ENCODE measurements around the gene DNAJC5G. TPM values are rescaled to one million over a fixed set of nuclear protein-coding genes. Genes with fewer than 3 reads are reported as not detected.
"Not testable (repeated sequence)": the region's sequence is repeated elsewhere in the genome, so short reads cannot be mapped to it uniquely, and the experiment has no call there.

The DNAJC5G gene
- polyA plus RNA-seq, 6 donors from 2014 or later = not detected

DNA sequence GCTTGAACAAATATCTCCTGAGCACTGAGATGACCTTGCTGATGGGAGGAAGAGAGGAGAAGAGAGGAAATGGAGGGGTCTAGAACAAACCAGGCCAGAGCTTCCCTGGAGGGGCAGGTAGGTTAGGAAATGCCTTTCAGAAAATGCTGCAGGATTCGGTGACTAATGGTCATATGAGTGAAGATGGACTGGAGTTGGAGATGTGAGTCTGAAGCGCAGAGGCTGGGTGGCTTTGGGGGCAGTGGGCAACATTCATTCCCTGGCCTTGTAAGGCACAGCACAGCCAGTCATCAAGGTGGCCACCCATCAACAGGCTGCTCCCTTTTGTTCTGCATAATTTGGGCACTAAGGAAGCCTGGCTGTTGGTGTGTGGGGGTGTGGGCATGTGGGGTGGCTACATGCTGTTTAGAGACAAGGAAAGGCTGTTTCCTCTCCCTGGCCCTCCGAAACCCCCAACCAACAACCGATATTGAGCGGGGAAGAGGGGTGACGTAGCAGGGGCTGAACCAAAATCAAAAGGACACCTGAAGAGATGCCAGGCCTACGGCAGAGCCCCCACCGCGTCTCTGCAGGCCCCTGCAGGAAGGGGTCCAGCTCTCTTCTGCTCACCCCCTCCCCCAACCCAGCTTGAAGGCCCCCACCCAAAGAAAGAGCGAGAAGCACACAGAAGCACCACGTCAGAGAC, 13.8 kb upstream of the DNAJC5G start:
- ATAC-seq (ENCODE audit: low read depth in 2 of 2) = no peak
- no peak for DNase-seq
- H3K9me3 Mint-ChIP-seq = no peaks in the 10 kb centered on the region
- peaks cover 26 to 32% (median 27%) of the 10 kb centered on the region in 3 donors for H3K4me1 Mint-ChIP-seq
- H3K4me3 Mint-ChIP-seq = peak overlapping the region; percentile 43 to 93 (median 80)
- peak overlapping the region in 1 of 6 donors; percentile 51 for H3K27ac Mint-ChIP-seq
- peaks cover 0 to 15% of the 10 kb centered on the region in 2 donors for H3K36me3 Mint-ChIP-seq
- peaks cover 56 to 71% (median 68%) of the 10 kb centered on the region in 3 donors for H3K27me3 Mint-ChIP-seq

GRCh38 chr2:27261926-27262298, 13.3 kb upstream of the DNAJC5G start:
- peaks cover 26 to 32% (median 27%) of the 10 kb centered on the region in 3 donors for H3K4me1 Mint-ChIP-seq
- no peak overlapping the region for H3K27ac Mint-ChIP-seq
- H3K36me3 Mint-ChIP-seq = peaks cover 0 to 15% of the 10 kb centered on the region in 2 donors
- DNase-seq (peak; percentile 11), ATAC-seq (ENCODE audit: low read depth in 2 of 2) (no peak)
- peak overlapping the region; percentile 43 to 93 (median 80) for H3K4me3 Mint-ChIP-seq
- H3K27me3 Mint-ChIP-seq = peaks cover 56 to 65% (median 62%) of the 10 kb centered on the region in 3 donors
- no peaks in the 10 kb centered on the region for H3K9me3 Mint-ChIP-seq

DNA sequence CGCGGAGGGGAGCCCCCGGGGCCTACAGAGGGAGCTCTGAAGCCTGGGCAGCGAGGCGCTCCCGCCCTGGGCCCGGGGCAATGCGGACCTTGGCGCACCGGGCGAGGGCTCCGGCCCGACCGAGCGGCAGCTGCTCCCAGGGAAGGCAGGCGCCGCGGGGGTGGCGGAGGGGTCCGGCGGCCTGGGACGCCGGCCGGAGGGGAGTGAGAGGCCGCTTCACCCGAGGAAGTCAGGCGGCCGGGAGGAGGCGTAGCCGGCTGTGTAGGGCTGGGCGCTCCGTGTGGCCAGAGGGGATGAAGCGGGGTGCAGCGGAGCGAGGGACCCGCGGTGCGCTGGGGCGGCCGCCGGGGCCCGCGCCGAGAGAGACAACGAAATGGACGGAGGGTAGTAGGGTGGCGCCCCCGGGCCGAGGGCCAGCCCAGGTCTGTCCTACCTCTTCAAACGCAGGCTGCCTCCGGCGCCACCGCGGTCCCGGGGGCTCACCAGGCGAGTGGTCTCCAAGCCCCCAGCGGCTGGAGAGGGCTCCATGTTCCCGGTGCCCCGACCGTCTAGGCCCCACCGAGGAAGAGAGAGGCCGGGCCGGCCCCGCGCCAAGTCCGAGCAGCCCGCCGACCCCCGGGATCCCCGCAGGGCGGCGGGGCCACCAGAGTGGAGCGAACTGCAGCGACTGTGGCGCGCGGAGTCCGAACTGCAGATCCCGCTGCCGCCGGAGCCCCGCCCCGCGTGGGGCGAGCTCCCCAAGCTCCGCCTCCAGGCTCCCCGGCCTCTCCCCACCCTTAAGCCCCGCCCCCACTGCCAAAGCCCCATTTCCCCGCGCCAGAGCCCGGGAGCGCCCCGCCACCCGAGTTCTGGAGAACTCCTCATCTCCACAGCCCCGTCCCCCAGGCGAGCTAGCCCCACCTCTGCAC, 12.6 kb upstream of the DNAJC5G start, which contains the start of gene SLC30A3:
Gene SLC30A3, minus strand, starts transcription at position 669 of the 908 bp plus-strand sequence. Its CDS starts 141 bp downstream, at position 528.
- Mint-ChIP-seq H3K4me3 (peak within 1 kb of the TSS; percentile 72 to 96 (median 94)), H3K27me3 (peaks cover 52 to 58% (median 55%) of the 10 kb centered on the region in 3 donors), H3K36me3 (peaks cover 0 to 15% of the 10 kb centered on the region in 2 donors), H3K4me1 (peaks cover 26 to 32% (median 27%) of the 10 kb centered on the region in 3 donors), H3K9me3 (no peaks in the 10 kb centered on the region), H3K27ac (peak within 1 kb of the TSS in 3 of 6 donors; percentile 72 to 81 (median 74))
- DNase-seq (peak; percentile 51), ATAC-seq (ENCODE audit: low read depth in 2 of 2) (peak; percentile 37 to 43)

DNA sequence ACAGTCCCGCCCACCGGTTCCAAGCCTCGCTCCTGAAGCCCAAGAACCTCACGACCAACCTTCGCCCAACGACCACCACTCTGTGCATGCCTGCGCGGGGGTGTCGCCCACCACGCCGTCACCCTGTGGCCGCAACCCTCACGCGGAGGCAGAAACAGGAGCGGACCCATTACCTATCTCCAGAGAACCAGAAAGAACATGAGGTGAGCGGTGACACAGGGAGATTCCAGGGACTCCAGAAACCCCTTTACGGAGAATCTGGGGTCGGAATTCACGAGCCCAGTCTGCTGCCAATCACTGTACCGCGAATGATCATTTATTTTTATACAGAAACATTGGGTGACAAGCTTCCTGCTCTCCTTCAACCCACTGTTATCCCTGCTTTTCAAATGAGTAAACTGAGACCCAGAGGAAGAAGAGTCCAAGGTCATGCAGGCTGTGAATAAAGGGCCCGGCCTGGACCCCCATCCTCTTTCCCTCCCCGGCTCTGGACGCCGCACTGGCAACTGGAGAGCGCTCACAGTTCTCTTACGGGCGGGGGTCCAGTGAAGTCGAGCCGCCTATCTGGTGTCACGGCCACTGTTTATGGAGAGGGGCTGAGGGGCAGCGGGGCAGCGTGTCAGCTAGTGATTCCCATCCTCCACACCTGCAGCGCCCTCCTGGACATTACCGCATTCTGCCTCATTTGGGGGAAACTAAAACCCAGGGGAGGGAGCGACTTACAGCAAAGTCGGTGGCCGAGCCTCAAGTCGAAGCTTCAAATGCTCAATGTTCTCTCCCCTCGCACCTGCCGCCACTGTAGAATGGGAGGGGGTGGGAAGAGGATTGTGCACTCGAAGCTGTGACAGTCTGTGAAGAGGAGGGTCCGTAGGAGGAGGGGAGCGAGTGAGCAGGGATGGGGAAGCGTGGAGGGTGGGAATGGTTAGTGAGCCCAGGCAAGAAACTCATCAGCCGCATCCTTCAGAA, 11.7 kb upstream of the DNAJC5G start:
- Mint-ChIP-seq H3K9me3 (no peaks in the 10 kb centered on the region), H3K36me3 (peaks cover 0 to 15% of the 10 kb centered on the region in 2 donors), H3K4me3 (peak overlapping the region; percentile 72 to 96 (median 94)), H3K4me1 (peaks cover 26 to 32% (median 27%) of the 10 kb centered on the region in 3 donors), H3K27ac (peak overlapping the region in 4 of 6 donors; percentile 72 to 84 (median 78)), H3K27me3 (peaks cover 46 to 50% (median 46%) of the 10 kb centered on the region in 3 donors)
- ATAC-seq (ENCODE audit: low read depth in 2 of 2) (no peak), DNase-seq (peak; percentile 11)

- peaks cover 0 to 15% of the 10 kb centered on the region in 2 donors for H3K36me3 Mint-ChIP-seq
- DNase-seq = peak; percentile 18
- no peaks in the 10 kb centered on the region for H3K9me3 Mint-ChIP-seq
- H3K27ac Mint-ChIP-seq = peak overlapping the region in 4 of 6 donors; percentile 60 to 84 (median 73)
- H3K4me3 Mint-ChIP-seq = peak overlapping the region; percentile 72 to 96 (median 94)
- peaks cover 26 to 32% (median 27%) of the 10 kb centered on the region in 3 donors for H3K4me1 Mint-ChIP-seq
- ATAC-seq (ENCODE audit: low read depth in 2 of 2) = peak; percentile 49 to 55
- peaks cover 40 to 46% (median 44%) of the 10 kb centered on the region in 3 donors for H3K27me3 Mint-ChIP-seq
Measured at GRCh38 chr2:27264253-27264752, 10.9 kb upstream of the DNAJC5G start.

DNA sequence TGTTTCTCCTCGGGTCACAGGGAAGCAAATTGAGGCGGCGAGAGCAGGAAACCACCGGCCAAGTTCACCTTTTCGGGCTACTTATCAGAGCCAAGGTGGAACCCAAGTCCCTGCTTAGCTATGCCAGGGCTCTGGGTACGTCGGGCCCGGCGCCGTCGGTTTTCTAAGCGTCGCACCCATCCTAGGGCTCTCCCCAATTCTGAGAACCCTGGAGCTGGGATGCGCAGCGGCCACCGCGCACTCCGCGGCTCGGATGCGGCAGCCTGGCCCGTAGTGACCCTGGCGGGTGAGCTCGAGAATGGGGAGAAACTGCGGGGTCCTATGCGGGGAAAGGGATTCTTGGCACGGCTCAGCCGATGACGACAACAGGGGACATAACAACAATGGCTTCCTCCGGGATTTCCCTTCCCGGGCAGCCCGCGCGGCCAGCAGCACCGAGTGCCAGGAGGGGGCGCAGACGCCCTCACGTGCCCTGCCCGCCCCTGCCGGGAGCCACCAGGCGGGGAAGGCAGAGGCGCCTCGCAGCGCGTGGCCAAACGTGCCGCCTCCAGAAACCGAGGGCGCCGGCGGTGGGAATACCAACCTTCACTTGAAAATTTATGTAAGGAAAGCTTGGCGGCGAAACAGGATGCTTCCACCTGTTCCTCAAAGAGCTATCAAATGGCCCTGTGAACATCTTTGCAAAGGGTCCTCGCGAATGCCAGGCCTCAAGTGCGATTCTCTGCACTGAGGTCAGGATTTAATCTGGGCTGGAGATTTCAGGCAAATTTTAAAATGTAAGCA, 10.3 kb upstream of the DNAJC5G start:
- DNase-seq (peak; percentile 68), ATAC-seq (ENCODE audit: low read depth in 2 of 2) (peak; percentile 78 to 82)
- Mint-ChIP-seq H3K9me3 (no peaks in the 10 kb centered on the region), H3K36me3 (peaks cover 0 to 15% of the 10 kb centered on the region in 2 donors), H3K27me3 (peaks cover 35 to 44% (median 41%) of the 10 kb centered on the region in 3 donors), H3K4me1 (peaks cover 26 to 32% (median 27%) of the 10 kb centered on the region in 3 donors), H3K4me3 (peak overlapping the region; percentile 72 to 96 (median 94)), H3K27ac (peak overlapping the region in 5 of 6 donors; percentile 36 to 89 (median 78))

GRCh38 chr2:27265536-27265870, 9.7 kb upstream of the DNAJC5G start:
- Mint-ChIP-seq H3K36me3 (peaks cover 0 to 15% of the 10 kb centered on the region in 2 donors), H3K9me3 (no peaks in the 10 kb centered on the region), H3K27ac (peak overlapping the region in 3 of 6 donors; percentile 9 to 71 (median 71)), H3K27me3 (peaks cover 34 to 41% (median 40%) of the 10 kb centered on the region in 3 donors), H3K4me3 (peak overlapping the region in 7 of 8 donors; percentile 20 to 96 (median 79)), H3K4me1 (peaks cover 26 to 32% (median 27%) of the 10 kb centered on the region in 3 donors)
- DNase-seq = no peak
- ATAC-seq (ENCODE audit: low read depth in 2 of 2) = no peak

DNA sequence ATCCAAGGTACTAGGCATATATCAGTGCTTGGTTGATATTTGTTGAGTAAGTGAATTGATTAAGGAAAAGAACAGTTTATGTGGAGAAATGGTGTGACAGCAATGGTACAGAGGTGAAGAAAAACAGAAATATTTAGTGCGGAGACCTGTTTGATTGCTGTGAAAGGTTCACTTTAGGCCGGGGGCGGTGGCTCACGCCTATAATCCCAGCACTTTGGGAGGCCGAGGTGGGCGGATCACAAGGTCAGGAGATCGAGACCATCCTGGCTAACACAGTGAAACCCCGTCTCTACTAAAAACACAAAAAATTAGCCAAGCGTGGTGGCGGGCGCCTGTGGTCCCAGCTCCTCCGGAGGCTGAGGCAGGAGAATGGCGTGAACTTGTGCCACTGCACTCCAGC, 6.9 kb upstream of the DNAJC5G start:
- not testable (repeated sequence) for ATAC-seq (ENCODE audit: low read depth in 2 of 2); H3K27ac Mint-ChIP-seq; DNase-seq; H3K9me3 Mint-ChIP-seq; H3K36me3 Mint-ChIP-seq; H3K4me3 Mint-ChIP-seq
- Mint-ChIP-seq H3K4me1 (peaks cover 12 to 18% (median 12%) of the 10 kb centered on the region in 3 donors), H3K27me3 (peaks cover 21 to 30% (median 26%) of the 10 kb centered on the region in 3 donors)

- Mint-ChIP-seq H3K4me1 (peaks cover 0 to 4% (median 4%) of the 10 kb centered on the region in 3 donors), H3K36me3 (no peaks in the 10 kb centered on the region), H3K27me3 (peaks cover 22 to 29% (median 26%) of the 10 kb centered on the region in 3 donors), H3K4me3 (no peak overlapping the region), H3K27ac (peak overlapping the region in 1 of 6 donors; percentile 22), H3K9me3 (peaks cover 0 to 1% (median 0%) of the 10 kb centered on the region in 7 donors)
- DNase-seq (no peak), ATAC-seq (ENCODE audit: low read depth in 2 of 2) (no peak)
Measured at GRCh38 chr2:27270131-27270530, 5.1 kb upstream of the DNAJC5G start.

- DNase-seq = no peak
- Mint-ChIP-seq H3K27ac (no peak overlapping the region), H3K27me3 (peaks cover 16 to 30% (median 26%) of the 10 kb centered on the region in 3 donors), H3K9me3 (peaks cover 0 to 1% (median 0%) of the 10 kb centered on the region in 7 donors), H3K4me1 (no peaks in the 10 kb centered on the region), H3K4me3 (no peak overlapping the region), H3K36me3 (no peaks in the 10 kb centered on the region)
- ATAC-seq (ENCODE audit: low read depth in 2 of 2) = peak; percentile 37 to 40
Measured at GRCh38 chr2:27270670-27271069, 4.6 kb upstream of the DNAJC5G start.

- Mint-ChIP-seq H3K4me3 (no peak overlapping the region), H3K36me3 (no peaks in the 10 kb centered on the region), H3K27ac (no peak overlapping the region), H3K9me3 (peaks cover 0 to 1% (median 0%) of the 10 kb centered on the region in 7 donors), H3K27me3 (peaks cover 20 to 37% (median 26%) of the 10 kb centered on the region in 3 donors), H3K4me1 (no peaks in the 10 kb centered on the region)
- ATAC-seq (ENCODE audit: low read depth in 2 of 2) = no peak
- no peak for DNase-seq
Measured at GRCh38 chr2:27271631-27272340, 3.4 kb upstream of the DNAJC5G start.
